Tibial nerve (tissue), 4 donors: ENCODE results near the gene GPRC5B. TPM values are rescaled to one million over a fixed set of nuclear protein-coding genes. Genes with fewer than 3 reads are reported as not detected.

ENCODE experiments used
- DNase-seq, 2 donors: peaks; one replicate each; pipeline ENCODE4 v3.0.0-alpha.2; 2019; ENCODE audit warnings: low spot score in 2 of 2
- H3K27ac ChIP-seq, 4 donors: fragments of 200-600 bp; sonication (generic) in 3 of 4; one replicate each; pipeline ENCODE4 v1.5.1; 2017 to 2019; ENCODE audit warnings: mild to moderate bottlenecking in 1 of 4
- H3K27me3 ChIP-seq, 2 donors: fragments of 200-600 bp; sonication (generic) in 1 of 2; one replicate each; pipeline versions ENCODE4 v1.5.1 to v1.6.0; 2017 to 2019
- H3K36me3 ChIP-seq, 3 donors: fragments of 200-600 bp; sonication (generic); one replicate each; pipeline ENCODE4 v1.5.1; 2018 to 2019
- H3K4me1 ChIP-seq, 4 donors: fragments of 200-600 bp; sonication (generic) in 3 of 4; one replicate each; pipeline ENCODE4 v1.5.1; 2017 to 2019
- H3K4me3 ChIP-seq, 4 donors: fragments of 200-600 bp; sonication (generic) in 3 of 4; one replicate each; pipeline ENCODE4 v1.5.1; 2017 to 2019; ENCODE audit warnings: mild to moderate bottlenecking in 1 of 4, moderate library complexity in 1 of 4
- H3K9me3 ChIP-seq, 4 donors: fragments of 200-600 bp; sonication (generic) in 3 of 4; one replicate each; pipeline ENCODE4 v1.5.1; 2017 to 2019
- EP300 ChIP-seq, 2 donors: sonication (generic); formaldehyde crosslinking; IDR thresholded peaks; one replicate each; pipeline ENCODE4 v1.6.1; 2017; ENCODE audit warnings: antibody characterized with exemption in 2 of 2, mild to moderate bottlenecking in 1 of 2
- POLR2A ChIP-seq, 2 donors: fragments of 450-650 bp; IDR thresholded peaks; one replicate each; pipeline ENCODE4 v1.6.1; 2017; ENCODE audit warnings: antibody characterized with exemption in 2 of 2, mild to moderate bottlenecking in 2 of 2, moderate library complexity in 2 of 2
- WGBS, 2 donors: methylation state at CpG; one replicate each; pipeline ENCODE4 v1.1.5; 2018; 5-methylcytosine and 5-hydroxymethylcytosine counted together
- total RNA-seq, 4 donors: library from RNA; depleted of rRNA; stranded (reverse); fragments of >200 nt; gene quantifications; one replicate each; pipeline ENCODE4 v1.1.0, GENCODE V29; 2016
- TF ChIP-seq, protein P1 (sequence below), 5 experiments: fragments of 200-600 bp in 3 of 5; fragments of 450-650 bp in 2 of 5; sonication (generic) in 3 of 5; IDR thresholded peaks; one replicate each; pipeline ENCODE4 v1.5.1; 2016 to 2019; ENCODE audit warnings: antibody characterized with exemption in 5 of 5, mild to moderate bottlenecking in 3 of 5, moderate library complexity in 2 of 5

GPRC5B gene
- total RNA-seq, 4 donors from 2014 or later = 68.4 to 116 (median 101) TPM

DNA sequence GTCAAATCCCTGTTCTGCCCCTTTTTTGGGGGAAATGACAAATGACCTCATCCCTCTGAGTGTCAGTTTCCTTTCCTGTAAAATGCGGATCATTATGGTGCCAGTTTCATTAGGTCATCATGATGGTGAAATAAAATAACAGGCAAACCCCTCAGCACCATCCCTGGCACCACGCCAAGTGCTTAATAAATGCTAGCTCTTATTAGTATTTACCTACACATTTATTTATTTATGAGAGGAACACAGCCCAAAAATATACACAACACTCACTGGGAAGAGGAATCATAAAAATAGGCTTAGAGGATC lies 28.6 kb upstream of the GPRC5B start:
- H3K4me3 ChIP-seq = no peak overlapping the region
- H3K36me3 ChIP-seq = no peaks in the 10 kb centered on the region

DNA sequence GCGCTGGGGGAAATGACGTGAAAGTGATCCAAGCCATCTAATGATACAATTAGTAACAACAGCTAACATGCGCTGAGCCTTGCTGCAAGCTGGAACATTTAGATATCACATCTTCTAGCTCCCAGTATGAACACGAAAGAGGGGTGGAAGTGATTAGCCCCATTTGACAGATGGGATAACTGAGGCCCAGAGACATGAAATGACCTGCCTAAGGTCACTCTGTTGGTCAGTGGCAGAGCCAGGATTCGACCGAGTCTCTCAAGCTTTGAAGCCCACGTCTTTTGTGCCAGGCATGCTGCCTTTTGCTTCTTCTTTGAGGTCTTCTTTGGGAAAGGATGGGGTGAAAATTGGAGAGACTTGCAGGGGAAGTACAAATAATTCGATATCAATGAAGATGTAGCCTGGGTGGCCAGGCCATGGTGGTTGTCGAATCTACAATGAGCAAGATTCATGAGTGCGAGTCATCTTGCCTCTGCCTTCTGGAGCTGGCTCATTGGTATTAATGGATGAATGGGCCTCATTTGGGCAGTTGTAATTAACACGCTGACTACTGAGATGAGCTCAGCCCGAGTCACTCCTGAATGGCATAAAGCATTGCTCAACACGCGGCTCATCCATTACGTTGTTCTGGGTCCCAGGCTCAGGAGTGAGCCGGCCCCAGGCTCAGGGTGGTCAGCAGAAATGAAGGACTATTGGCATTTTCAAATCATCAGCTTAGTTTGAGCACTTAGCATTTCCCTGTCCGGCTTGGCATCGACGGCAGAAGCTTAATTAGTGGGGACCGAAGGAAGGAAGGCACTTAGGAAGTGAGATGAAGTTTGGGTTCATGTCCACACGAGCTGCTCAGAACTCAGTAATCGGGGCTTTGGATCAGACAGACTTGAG lies 28.0 kb upstream of the GPRC5B start:
- DNase-seq = no peak
- Histone ChIP-seq H3K36me3 (no peaks in the 10 kb centered on the region), H3K27ac (no peak overlapping the region), H3K27me3 (peaks cover 0 to 8% of the 10 kb centered on the region in 2 donors), H3K4me1 (peaks cover 0 to 2% (median 0%) of the 10 kb centered on the region in 4 donors), H3K9me3 (peaks cover 0 to 9% (median 0%) of the 10 kb centered on the region in 4 donors), H3K4me3 (no peak overlapping the region)
- TF ChIP-seq POLR2A (IDR thresholded peaks at IDR 0.05) = no peak
- TF ChIP-seq, protein P1, sequence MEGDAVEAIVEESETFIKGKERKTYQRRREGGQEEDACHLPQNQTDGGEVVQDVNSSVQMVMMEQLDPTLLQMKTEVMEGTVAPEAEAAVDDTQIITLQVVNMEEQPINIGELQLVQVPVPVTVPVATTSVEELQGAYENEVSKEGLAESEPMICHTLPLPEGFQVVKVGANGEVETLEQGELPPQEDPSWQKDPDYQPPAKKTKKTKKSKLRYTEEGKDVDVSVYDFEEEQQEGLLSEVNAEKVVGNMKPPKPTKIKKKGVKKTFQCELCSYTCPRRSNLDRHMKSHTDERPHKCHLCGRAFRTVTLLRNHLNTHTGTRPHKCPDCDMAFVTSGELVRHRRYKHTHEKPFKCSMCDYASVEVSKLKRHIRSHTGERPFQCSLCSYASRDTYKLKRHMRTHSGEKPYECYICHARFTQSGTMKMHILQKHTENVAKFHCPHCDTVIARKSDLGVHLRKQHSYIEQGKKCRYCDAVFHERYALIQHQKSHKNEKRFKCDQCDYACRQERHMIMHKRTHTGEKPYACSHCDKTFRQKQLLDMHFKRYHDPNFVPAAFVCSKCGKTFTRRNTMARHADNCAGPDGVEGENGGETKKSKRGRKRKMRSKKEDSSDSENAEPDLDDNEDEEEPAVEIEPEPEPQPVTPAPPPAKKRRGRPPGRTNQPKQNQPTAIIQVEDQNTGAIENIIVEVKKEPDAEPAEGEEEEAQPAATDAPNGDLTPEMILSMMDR (IDR thresholded peaks at IDR 0.05) = no peak
- no peak for TF ChIP-seq EP300 (IDR thresholded peaks at IDR 0.05)
- WGBS, 2 donors = 60 to 69% methylated on average over 21 to 22 of the region's 22 CpGs

More for the DNA sequence above, 28.6 kb upstream of the GPRC5B start:
- DNase-seq = no peak
- TF ChIP-seq POLR2A (IDR thresholded peaks at IDR 0.05) (no peak), EP300 (IDR thresholded peaks at IDR 0.05) (no peak)
- TF ChIP-seq, protein P1 (IDR thresholded peaks at IDR 0.05) = no peak
- 34 to 49% methylated on average over 2 of the region's 2 CpGs for WGBS, 2 donors
- Histone ChIP-seq H3K27ac (no peak overlapping the region), H3K4me1 (no peaks in the 10 kb centered on the region), H3K9me3 (peaks cover 0 to 9% (median 0%) of the 10 kb centered on the region in 4 donors), H3K27me3 (peaks cover 0 to 4% of the 10 kb centered on the region in 2 donors)

DNA sequence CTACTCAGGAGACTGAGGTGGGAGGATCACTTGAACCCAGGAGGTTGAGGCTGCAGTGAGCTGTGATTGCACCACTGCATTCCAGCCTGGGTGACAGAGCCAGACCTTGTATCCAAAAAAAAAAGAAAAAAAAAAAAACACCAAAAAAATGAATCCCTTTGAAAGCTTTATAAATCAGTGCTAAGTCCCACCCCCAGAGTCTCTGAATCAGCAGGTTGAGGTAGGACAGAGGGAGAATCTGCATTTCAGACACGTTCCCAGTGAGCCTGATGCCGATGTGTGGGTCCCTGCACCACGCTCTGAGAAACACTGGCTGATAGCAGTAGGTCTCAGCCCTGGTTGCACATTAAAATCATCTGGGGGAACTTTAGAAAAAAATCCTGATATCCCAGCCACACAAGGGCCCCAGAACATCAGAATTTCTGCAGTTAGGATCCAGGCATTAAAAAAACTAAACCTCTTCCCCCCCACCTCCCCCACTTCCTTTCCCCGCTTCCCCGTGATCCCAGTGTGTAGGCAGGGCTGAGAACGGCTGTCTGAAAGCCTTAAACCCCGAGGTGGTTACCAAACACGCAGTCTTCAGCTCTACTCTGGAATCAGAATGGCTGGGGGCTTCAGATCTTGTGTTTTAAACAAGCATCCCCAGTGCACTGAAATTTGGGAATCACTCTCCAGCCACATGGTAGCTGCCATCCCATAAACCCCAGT lies 27.3 kb upstream of the GPRC5B start:
- no peaks in the 10 kb centered on the region for H3K36me3 ChIP-seq
- H3K9me3 ChIP-seq = peaks cover 0 to 9% (median 0%) of the 10 kb centered on the region in 4 donors
- no peak overlapping the region for H3K4me3 ChIP-seq
- no peak overlapping the region for H3K27ac ChIP-seq
- no peak for DNase-seq
- WGBS, 2 donors = 56 to 59% methylated on average over 8 of the region's 8 CpGs
- peaks cover 0 to 10% of the 10 kb centered on the region in 2 donors for H3K27me3 ChIP-seq
- peaks cover 0 to 4% (median 0%) of the 10 kb centered on the region in 4 donors for H3K4me1 ChIP-seq
- TF ChIP-seq POLR2A (IDR thresholded peaks at IDR 0.05) (no peak), EP300 (IDR thresholded peaks at IDR 0.05) (no peak)
- TF ChIP-seq, protein P1 (IDR thresholded peaks at IDR 0.05) = no peak

DNA sequence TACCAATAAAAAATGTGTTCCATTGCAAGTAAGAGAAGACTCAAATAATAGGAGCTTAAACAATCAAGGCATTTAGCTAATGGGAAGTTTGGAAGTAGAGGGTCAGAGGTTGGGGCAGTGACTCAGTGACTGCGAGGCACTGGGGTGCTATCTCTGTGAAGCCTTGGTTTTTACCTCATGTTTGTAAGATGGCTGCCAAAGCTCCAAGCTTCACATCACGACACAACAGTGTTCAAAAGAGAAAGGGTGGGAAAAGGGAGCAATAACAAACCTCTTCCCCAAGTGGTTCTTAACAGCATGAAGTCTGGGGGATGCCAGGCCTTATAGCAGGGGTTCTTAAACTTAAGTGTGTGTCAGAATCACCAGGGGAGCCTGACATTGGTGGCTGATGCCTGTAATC lies 26.6 kb upstream of the GPRC5B start:
- WGBS, 2 donors = 61 to 64% methylated on average over 2 of the region's 2 CpGs
- H3K9me3 ChIP-seq = peaks cover 0 to 7% (median 0%) of the 10 kb centered on the region in 4 donors
- DNase-seq = no peak
- TF ChIP-seq POLR2A (IDR thresholded peaks at IDR 0.05) = no peak
- no peak overlapping the region for H3K4me3 ChIP-seq
- peaks cover 0 to 10% of the 10 kb centered on the region in 2 donors for H3K27me3 ChIP-seq
- H3K4me1 ChIP-seq = peaks cover 0 to 4% (median 0%) of the 10 kb centered on the region in 4 donors
- no peaks in the 10 kb centered on the region for H3K36me3 ChIP-seq
- no peak overlapping the region for H3K27ac ChIP-seq

DNA sequence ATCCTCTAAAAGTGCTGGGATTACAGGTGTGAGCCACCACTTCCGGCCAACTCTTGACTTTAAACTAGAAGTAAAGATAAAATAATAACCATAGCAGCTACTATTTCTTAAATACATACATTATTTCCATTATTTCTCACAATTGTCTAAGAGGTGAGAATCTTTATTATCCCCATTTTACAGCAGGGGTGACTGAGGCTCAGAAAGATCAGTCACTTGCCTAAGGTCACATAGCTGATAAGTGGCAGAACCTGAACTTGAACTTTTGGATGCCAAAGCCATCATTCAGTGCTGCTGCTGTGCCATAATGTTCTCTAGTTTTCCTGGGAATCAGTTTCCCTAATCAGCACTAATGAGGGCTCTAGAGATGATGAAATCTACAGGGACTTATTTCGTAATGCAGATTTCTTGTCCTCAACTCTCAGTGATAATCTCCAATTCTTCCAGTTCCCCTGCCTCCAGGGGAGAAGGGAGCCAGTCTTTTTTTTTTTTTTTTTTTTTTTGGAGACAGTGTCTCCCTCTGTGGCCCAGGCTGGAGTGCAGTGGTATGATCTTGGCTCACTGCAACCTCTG lies 25.2 kb upstream of the GPRC5B start:
- H3K9me3 ChIP-seq = peaks cover 0 to 5% (median 0%) of the 10 kb centered on the region in 4 donors
- 74 to 76% methylated on average over 2 of the region's 2 CpGs for WGBS, 2 donors
- H3K27me3 ChIP-seq = peaks cover 0 to 10% of the 10 kb centered on the region in 2 donors
- TF ChIP-seq POLR2A (IDR thresholded peaks at IDR 0.05) (no peak), EP300 (IDR thresholded peaks at IDR 0.05) (no peak)
- TF ChIP-seq, protein P1 (IDR thresholded peaks at IDR 0.05) = no peak
- H3K4me1 ChIP-seq = peaks cover 0 to 4% (median 0%) of the 10 kb centered on the region in 4 donors
- no peak overlapping the region for H3K27ac ChIP-seq
- H3K4me3 ChIP-seq = no peak overlapping the region
- no peak for DNase-seq
- H3K36me3 ChIP-seq = no peaks in the 10 kb centered on the region
